ENCODE results near the gene HOXA9.

Gene HOXA9

DNA sequence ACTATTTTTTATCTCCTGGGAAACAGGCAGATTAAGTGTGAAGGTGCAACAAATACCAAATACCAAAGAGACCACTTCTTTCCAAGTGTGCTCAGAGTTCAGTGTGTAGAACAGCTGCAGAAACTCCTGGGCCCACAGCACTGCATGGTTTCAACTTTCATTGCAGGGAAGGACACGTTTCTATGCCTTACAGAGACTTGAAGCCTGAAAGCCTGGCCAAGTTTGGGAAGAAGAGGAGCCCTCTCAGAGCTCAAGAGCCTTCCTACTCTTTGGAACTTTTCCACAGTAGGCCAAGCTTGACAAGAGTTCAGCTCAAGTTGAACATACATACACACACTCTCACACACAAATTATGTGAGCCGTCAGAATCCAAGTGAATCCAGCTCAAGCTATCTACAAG lies 37.3 kb downstream of the HOXA9 start:
- no peak for DNase-seq (ENCODE audit: low read depth)
- no peak overlapping the region for H3K4me3 ChIP-seq (ENCODE audit: low read length)
- TF ChIP-seq, protein P1, sequence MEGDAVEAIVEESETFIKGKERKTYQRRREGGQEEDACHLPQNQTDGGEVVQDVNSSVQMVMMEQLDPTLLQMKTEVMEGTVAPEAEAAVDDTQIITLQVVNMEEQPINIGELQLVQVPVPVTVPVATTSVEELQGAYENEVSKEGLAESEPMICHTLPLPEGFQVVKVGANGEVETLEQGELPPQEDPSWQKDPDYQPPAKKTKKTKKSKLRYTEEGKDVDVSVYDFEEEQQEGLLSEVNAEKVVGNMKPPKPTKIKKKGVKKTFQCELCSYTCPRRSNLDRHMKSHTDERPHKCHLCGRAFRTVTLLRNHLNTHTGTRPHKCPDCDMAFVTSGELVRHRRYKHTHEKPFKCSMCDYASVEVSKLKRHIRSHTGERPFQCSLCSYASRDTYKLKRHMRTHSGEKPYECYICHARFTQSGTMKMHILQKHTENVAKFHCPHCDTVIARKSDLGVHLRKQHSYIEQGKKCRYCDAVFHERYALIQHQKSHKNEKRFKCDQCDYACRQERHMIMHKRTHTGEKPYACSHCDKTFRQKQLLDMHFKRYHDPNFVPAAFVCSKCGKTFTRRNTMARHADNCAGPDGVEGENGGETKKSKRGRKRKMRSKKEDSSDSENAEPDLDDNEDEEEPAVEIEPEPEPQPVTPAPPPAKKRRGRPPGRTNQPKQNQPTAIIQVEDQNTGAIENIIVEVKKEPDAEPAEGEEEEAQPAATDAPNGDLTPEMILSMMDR (conservative IDR thresholded peaks at IDR 0.05; ENCODE audit: low read depth, low read length): no peak

DNA sequence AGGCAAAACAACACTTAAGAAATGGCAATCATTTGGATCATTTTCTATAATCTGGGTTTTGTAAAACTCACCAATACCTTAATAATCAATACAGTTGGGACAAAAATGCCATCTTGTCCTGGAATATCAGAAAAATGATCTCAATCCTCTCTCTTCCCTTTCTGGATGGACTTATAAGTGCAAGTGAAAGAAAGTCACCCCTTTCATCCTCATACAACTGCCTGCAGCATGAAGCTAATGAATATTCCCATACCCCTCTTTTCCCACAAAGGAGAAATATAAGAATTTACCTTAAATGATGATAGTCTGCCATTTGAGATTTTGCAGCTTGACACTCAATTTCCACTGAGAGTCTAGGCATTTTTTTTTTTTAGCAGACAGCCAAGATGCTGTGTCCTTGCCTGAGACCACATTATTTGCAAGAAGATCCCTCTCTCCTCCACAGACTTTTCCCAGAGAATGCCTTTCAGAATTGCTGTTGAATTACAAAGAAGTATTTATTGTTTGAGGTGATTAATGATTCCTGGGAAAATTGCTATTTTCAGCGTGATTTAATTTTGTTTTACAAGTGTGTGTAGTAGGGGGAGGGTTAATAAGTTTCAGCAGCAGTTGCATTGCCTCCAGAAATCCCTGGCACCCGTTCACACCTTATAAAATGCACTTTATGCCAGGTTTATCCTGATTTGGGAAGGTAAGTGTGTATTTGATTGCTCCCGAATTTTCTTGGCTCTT lies 38.6 kb downstream of the HOXA9 start:
- no peak for DNase-seq (ENCODE audit: low read depth)
- H3K4me3 ChIP-seq (ENCODE audit: low read length): no peak overlapping the region
- TF ChIP-seq, protein P1 (conservative IDR thresholded peaks at IDR 0.05; ENCODE audit: low read depth, low read length): no peak

GRCh38 chr7:27125986-27126394 lies 39.3 kb downstream of the HOXA9 start:
- TF ChIP-seq, protein P1 (conservative IDR thresholded peaks at IDR 0.05; ENCODE audit: low read depth, low read length): no peak
- H3K4me3 ChIP-seq (ENCODE audit: low read length): no peak overlapping the region
- no peak for DNase-seq (ENCODE audit: low read depth)

DNA sequence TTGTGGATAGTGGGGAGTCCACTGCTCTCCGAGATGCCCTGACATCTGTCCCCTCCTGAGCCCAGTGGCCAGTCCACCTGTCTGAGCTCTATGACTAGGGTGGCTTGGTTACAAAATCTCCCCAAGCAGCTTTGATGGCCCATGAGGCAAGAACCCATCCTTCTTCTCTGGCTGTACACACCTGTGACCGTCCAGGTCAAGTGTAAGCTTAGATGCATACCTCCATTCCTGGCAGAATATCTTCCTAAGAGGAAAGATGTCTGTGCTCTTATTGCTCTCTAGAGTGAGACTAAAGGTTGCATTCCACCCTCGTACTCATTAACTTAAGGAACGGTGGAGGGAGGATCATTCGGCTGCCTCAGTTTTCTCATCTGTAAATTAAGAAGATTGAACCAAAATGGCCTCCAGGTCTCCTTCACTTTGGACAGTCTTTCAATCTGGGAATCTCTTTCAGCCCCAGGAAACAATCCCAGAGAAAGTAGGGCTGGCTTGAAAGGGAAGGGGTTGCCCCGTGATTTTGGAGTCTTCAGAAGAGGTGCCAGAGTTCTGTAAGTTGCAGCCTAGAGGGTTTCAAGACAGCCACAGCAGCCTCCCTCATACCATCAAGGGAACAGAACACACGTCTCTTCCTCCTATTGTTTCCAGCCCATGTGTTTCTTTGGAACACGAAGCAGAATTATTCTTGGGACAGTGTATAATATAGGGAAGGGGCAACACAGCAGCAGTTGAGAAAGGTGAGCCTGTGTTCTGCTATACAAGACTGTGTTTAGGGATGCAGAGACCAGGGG lies 40.2 kb downstream of the HOXA9 start:
- TF ChIP-seq, protein P1 (conservative IDR thresholded peaks at IDR 0.05; ENCODE audit: low read depth, low read length): no peak
- H3K4me3 ChIP-seq (ENCODE audit: low read length): no peak overlapping the region
- no peak for DNase-seq (ENCODE audit: low read depth)

DNA sequence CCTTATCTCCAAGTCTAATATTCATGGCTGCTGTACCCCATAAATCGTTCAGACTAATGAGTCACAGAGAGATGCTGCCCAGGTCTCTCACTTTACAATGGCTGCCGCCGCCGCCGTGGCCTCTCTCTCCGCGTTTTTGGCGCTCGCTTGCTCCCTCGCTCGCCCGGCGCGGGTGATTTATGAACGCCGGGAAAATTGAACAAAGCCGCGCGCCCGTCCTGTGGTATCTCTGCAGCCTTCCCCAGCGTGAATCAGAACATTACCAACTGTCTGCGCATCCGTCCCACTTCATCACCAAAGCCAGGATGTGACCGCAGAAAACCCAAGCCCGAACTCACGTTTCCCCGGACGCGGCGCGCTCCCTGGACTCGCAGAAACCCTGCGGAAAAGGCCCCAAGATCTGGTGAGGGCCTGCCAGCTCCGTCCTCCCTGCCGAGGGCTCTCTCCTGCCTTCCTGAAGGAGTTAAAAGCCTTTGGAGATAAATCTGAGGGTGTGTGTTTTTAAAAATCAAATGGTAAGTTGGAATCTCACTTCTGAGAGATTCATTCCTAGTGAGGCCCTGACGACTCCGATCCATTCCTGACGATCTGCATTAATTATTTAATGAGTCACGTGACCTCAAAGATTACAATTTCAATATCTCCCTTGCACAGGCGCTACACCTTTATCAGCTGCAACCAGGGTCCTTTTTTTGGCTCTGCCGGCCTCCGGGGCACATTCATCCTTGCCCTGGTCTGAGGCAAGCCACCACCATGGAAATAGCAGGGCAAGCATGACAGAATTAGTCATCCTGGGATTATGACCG lies 41.0 kb downstream of the HOXA9 start:
- no peak overlapping the region for H3K4me3 ChIP-seq (ENCODE audit: low read length)
- no peak for DNase-seq (ENCODE audit: low read depth)
- TF ChIP-seq, protein P1 (conservative IDR thresholded peaks at IDR 0.05; ENCODE audit: low read depth, low read length): no peak

- no peak overlapping the region for H3K4me3 ChIP-seq (ENCODE audit: low read length)
- no peak for DNase-seq (ENCODE audit: low read depth)
- TF ChIP-seq, protein P1 (conservative IDR thresholded peaks at IDR 0.05; ENCODE audit: low read depth, low read length): no peak
Observed at GRCh38 chr7:27123477-27124053, 41.8 kb downstream of the HOXA9 start.
